GM21381 (cell line): Measurements from ENCODE around the gene ADGRD1.

ENCODE experiments used
- ATAC-seq: cut with Tn5 transposase; IDR thresholded peaks from one replicate; pipeline ENCODE4 v1.9.1; 2021; ENCODE audit warnings: mild to moderate bottlenecking, moderate library complexity; ENCODE audit not compliant: unreplicated experiment

ADGRD1 gene

GRCh38 chr12:131038961-131039950 is 85.5 kb downstream of the ADGRD1 start:
- ATAC-seq, result no peak

DNA sequence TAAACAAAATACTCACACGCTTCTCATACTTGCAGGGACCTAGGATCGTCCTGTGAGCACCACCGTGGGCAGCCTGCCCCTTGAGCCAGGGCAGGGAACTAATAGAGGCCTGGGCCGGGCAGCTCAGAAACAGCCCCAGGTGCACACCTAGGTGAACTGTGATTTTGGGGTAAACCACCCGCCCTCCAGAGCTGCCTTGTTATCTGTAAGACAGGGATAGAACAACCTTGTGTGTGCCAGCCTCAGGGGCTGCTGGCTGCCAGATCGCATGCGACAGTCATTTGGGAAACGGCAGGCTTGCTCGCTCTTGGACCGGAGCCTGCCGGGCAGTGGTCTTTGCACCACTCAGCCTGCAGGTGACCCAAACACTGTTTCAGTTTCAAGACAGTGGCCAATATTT is 86.8 kb downstream of the ADGRD1 start:
- ATAC-seq, result no peak

DNA sequence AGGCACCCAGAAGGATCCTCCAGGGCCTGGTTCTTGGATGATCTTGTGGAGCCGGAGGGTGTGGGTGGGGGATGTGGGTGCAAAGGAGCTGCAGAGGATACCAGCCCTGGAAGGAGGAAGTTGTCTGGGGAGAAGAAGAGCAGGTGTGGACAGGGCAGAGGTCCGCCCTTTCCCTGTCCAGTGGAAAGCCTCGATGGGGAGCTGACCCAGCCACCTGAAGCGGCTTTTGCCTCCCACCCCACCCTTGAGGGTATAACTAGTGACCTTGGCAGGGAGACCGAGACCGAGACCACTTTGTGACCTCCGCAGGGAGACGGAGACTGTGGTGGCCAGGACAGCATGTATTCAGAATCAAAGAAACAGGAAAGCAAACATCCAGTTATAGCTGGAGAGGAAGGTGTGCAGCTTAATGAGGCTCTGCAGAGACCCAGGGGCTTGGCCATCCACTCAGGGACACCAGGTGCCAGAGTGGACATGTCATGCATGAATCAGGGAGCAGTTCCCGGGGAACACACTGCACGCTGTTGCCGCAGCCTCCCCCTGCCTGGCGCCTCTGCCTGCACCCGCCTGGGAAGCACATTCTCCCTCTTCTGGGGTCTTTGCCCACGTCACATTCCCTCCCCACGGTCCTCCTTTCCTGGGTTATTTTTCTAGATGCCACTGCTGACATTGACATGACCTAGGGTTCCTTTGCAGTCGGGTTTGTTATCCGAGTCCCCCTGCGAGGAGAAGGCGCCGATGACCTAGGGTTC is 87.7 kb downstream of the ADGRD1 start:
- no peak for ATAC-seq

DNA sequence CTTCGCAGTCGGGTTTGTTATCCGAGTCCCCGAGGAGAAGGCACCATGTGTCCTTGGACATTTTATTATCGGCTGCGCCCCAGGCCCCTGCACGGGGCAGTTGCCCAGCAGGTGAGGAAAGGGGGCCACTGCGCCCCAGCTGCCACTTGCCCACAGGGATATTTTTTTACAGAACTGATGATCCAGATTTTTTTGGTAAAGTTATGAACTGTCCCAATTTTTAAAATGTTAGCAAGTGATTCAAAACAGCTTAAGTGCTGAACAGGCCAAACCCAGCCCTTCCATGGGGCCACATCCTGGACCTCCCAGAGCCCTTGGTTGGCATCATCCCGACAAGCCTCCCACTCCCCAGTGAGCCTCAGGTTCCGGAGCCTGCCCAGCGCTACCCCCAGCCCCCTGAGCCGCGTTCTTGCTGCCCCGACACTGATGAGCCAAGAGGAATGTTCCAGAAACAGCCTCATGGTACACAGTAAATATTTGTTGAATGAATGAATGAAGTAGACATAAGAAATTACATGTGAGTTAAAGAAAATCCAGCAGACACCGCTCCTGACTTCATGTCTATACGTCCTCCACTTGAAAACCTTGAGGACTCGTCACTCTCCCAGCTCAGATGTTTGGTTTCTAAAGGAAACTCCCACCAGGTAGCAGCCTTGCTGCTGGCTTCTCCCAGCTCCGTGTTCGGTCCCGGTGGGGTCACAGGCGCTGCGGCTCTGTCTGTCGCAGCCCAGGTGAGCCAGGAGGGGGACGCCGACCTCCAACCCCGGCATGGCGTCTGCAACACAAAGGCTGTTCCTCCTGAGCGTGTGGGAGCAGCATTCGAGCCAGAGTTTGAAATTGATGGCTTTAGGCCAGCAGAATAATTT is 88.5 kb downstream of the ADGRD1 start:
- ATAC-seq, result no peak

- ATAC-seq, result no peak
Observed at GRCh38 chr12:131042834-131043245, 89.1 kb downstream of the ADGRD1 start.

DNA sequence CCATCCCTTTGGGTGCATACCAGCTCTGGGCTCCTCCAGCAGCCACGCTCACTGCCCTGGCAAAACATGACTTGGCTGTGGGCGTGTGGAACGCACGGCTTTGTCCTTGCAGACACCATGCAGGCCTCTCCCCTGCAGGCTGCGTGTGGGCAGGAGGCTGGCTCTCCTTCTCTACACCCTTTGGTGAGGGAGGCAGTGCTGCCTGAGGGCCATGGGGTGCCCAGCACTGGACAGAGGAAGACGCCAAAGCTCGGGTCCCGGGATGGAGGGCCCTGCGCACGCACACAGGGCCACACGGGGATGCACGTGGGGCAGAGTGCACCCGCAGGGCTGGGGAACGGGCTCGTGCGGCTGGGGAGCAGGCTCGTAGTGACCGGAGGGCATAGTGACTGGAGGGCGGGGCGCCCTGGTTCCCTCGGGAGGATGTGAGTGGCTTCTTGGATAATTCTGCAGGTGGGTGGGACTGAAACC is 89.7 kb downstream of the ADGRD1 start:
- ATAC-seq, result no peak

GRCh38 chr12:131044136-131044535 is 90.4 kb downstream of the ADGRD1 start:
- no peak for ATAC-seq

DNA sequence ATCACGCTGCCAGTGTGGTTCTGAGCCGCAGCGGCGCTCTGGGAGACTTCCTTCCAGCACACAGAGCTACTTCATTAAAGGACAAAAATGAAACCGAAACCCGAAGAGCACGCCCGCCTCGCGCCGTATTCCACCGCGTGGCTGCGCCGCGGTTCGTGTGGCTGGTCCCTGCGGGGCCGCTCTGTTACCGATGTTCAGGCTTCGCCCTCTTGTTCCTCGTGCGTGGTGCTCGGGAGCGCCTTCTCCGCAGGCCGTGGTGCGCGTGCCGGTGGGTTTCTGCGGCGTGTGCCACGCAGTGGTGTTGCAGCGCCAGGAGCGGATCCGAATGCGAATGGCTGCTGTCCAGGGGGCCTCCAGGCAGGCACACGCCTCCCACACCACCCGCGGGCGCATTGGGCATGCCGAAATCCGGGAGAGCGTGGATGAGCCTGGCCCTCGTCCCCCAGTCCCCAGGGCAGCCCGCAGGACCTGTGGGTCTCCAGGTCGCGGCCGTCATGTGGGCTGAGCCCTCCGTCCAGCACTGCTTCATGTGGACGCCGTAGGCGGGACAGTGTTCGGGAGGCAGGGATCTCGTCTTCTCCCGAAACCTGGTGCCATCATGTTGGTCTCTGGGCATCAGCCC is 91.2 kb downstream of the ADGRD1 start:
- ATAC-seq, result no peak

DNA sequence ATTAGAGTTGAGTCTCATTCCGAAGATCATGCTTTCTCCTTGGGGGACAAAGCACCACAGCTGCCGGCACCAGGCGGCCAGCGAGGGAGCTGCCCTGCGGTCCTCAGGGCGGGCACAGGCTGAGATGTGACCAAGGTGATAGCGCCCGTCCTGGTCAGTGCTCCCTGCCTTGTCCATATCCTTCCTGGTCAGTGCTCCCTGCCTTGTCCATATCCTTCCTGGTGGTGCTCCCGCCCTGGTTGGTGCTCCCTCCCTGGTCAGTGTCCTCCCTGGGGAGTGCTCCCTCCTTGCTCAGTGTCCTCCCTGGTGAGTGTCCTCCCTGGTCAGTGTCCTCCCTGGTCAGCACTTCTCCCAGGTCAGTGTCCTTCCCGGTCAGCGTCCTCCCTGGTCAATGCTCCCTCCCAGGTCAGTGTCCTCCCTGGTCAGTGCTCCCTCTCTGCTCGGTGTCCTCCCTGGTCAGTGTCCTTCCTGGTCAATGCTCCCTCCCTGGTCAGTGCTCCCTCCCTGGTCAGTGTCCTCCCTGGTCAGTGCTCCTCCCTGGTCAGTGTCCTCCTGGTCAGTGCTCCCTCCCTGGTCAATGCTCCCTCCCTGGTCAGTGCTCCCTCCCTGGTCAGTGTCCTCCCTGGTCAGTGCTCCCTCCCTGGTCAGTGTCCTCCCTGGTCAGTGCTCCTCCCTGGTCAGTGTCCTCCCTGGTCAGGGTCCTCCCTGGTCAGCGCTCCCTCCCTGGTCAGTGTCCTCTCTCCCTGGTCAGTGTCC is 92.2 kb downstream of the ADGRD1 start:
- no peak for ATAC-seq

GRCh38 chr12:131046813-131047788 is 93.4 kb downstream of the ADGRD1 start:
- ATAC-seq, result no peak

GRCh38 chr12:131047789-131048610 is 94.3 kb downstream of the ADGRD1 start:
- ATAC-seq, result no peak

GRCh38 chr12:131048611-131048990 is 94.9 kb downstream of the ADGRD1 start:
- no peak for ATAC-seq

- ATAC-seq, result no peak
Observed at GRCh38 chr12:131049002-131049401, 95.3 kb downstream of the ADGRD1 start.

- no peak for ATAC-seq
Observed at GRCh38 chr12:131049549-131050339, 96.0 kb downstream of the ADGRD1 start.

- no peak for ATAC-seq
Observed at GRCh38 chr12:131050463-131051154, 96.9 kb downstream of the ADGRD1 start.

DNA sequence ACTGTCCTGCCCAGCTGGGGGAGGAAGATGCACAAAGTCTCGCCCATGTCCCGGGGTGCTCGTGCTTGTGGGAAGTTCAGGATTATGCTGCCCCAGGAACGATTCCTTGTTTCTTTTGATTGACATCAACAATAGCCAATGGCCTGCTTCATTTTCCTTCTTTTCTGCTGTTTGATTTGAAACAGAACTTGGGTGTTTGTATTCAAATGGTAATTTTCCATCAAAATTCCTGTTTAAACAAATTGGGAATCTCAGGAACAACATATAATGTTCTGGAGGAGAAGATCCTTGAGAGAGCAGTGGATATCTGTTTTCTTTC is 97.4 kb downstream of the ADGRD1 start:
- ATAC-seq, result no peak
